ENCODE measurements around the gene NEK4. TPM values are rescaled to one million over a fixed set of nuclear protein-coding genes. Genes with fewer than 3 reads are reported as not detected.

The NEK4 gene
- total RNA-seq, 1 experiment from 2014 or later = 40.5 TPM

GRCh38 chr3:52779837-52780585 lies 9.3 kb upstream of the NEK4 start:
- Histone ChIP-seq H3K4me1 (peaks cover 22% of the 10 kb centered on the region), H3K36me3 (ENCODE audit: control insufficient read depth, insufficient read depth, low read length) (no peaks in the 10 kb centered on the region), H3K9me3 (no peaks in the 10 kb centered on the region), H3K27me3 (replicated peaks; ENCODE audit: control insufficient read depth, insufficient read depth, low read length) (no peaks in the 10 kb centered on the region), H3K4me3 (ENCODE audit: low read depth, low read length) (no peak overlapping the region)
- CTCF ChIA-PET = no interaction called here
- no peak for TF ChIP-seq CTCF (IDR thresholded peaks at IDR 0.05; ENCODE audit: insufficient read depth in 1 of 2, low read depth in 1 of 2, low read length in 1 of 2, severe bottlenecking in 1 of 2, unreplicated experiment in 1 of 2)
- POLR2A ChIA-PET = no interaction called here
- H3K4me1 Mint-ChIP-seq (ENCODE audit: low read depth, unreplicated experiment) = peaks cover 16% of the 10 kb centered on the region
- no peak for DNase-seq
- intact Hi-C loops (cut with micrococcal nuclease; ENCODE audit: unreplicated experiment) = no loop called here
- H3K36me3 Mint-ChIP-seq (ENCODE audit: insufficient read depth, unreplicated experiment) = no peaks in the 10 kb centered on the region
- BruUV-seq (replicated peaks) = no TSS peak
- H3K4me3 Mint-ChIP-seq (ENCODE audit: unreplicated experiment) = no peak overlapping the region
- no peak overlapping the region for H3K27ac Mint-ChIP-seq (ENCODE audit: unreplicated experiment)
- no peaks in the 10 kb centered on the region for H3K27me3 Mint-ChIP-seq (ENCODE audit: insufficient read depth, unreplicated experiment)
- H3K9me3 Mint-ChIP-seq (ENCODE audit: unreplicated experiment) = no peaks in the 10 kb centered on the region

GRCh38 chr3:52779011-52779836 lies 8.5 kb upstream of the NEK4 start:
- H3K27me3 Mint-ChIP-seq (ENCODE audit: insufficient read depth, unreplicated experiment) = no peaks in the 10 kb centered on the region
- no TSS peak for BruUV-seq (replicated peaks)
- H3K9me3 ChIP-seq = no peaks in the 10 kb centered on the region
- H3K4me3 ChIP-seq (ENCODE audit: low read depth, low read length) = no peak overlapping the region
- H3K36me3 ChIP-seq (ENCODE audit: control insufficient read depth, insufficient read depth, low read length) = no peaks in the 10 kb centered on the region
- H3K4me1 Mint-ChIP-seq (ENCODE audit: low read depth, unreplicated experiment) = peaks cover 20% of the 10 kb centered on the region
- no peaks in the 10 kb centered on the region for H3K9me3 Mint-ChIP-seq (ENCODE audit: unreplicated experiment)
- DNase-seq = no peak
- ChIA-PET POLR2A (no interaction called here), CTCF (no interaction called here)
- no peak for TF ChIP-seq CTCF (IDR thresholded peaks at IDR 0.05; ENCODE audit: insufficient read depth in 1 of 2, low read depth in 1 of 2, low read length in 1 of 2, severe bottlenecking in 1 of 2, unreplicated experiment in 1 of 2)
- peaks cover 26% of the 10 kb centered on the region for H3K4me1 ChIP-seq
- H3K27ac Mint-ChIP-seq (ENCODE audit: unreplicated experiment) = no peak overlapping the region
- H3K27me3 ChIP-seq (replicated peaks; ENCODE audit: control insufficient read depth, insufficient read depth, low read length) = no peaks in the 10 kb centered on the region
- no peak overlapping the region for H3K4me3 Mint-ChIP-seq (ENCODE audit: unreplicated experiment)
- intact Hi-C loops (cut with micrococcal nuclease; ENCODE audit: unreplicated experiment) = no loop called here
- no peaks in the 10 kb centered on the region for H3K36me3 Mint-ChIP-seq (ENCODE audit: insufficient read depth, unreplicated experiment)

GRCh38 chr3:52777959-52778805 lies 7.4 kb upstream of the NEK4 start:
- CTCF ChIA-PET = no interaction called here
- BruUV-seq (replicated peaks) = no TSS peak

More at GRCh38 chr3:52777959-52778805, 7.4 kb upstream of the NEK4 start:
- Histone ChIP-seq H3K4me3 (ENCODE audit: low read depth, low read length) (no peak overlapping the region), H3K9me3 (no peaks in the 10 kb centered on the region), H3K36me3 (ENCODE audit: control insufficient read depth, insufficient read depth, low read length) (no peaks in the 10 kb centered on the region), H3K27me3 (replicated peaks; ENCODE audit: control insufficient read depth, insufficient read depth, low read length) (no peaks in the 10 kb centered on the region), H3K4me1 (peaks cover 26% of the 10 kb centered on the region)
- Mint-ChIP-seq H3K27ac (ENCODE audit: unreplicated experiment) (no peak overlapping the region), H3K4me3 (ENCODE audit: unreplicated experiment) (no peak overlapping the region), H3K4me1 (ENCODE audit: low read depth, unreplicated experiment) (peaks cover 20% of the 10 kb centered on the region), H3K27me3 (ENCODE audit: insufficient read depth, unreplicated experiment) (no peaks in the 10 kb centered on the region), H3K36me3 (ENCODE audit: insufficient read depth, unreplicated experiment) (no peaks in the 10 kb centered on the region), H3K9me3 (ENCODE audit: unreplicated experiment) (no peaks in the 10 kb centered on the region)
- no peak for TF ChIP-seq CTCF (IDR thresholded peaks at IDR 0.05; ENCODE audit: insufficient read depth in 1 of 2, low read depth in 1 of 2, low read length in 1 of 2, severe bottlenecking in 1 of 2, unreplicated experiment in 1 of 2)
- no peak for DNase-seq
- POLR2A ChIA-PET = no interaction called here
- intact Hi-C loops (cut with micrococcal nuclease; ENCODE audit: unreplicated experiment) = no loop called here

Measured in Caco-2 (cell line).